Panc1 (cell line): ENCODE measurements around the gene FGF11.

Source experiments
- CTCF ChIP-seq: fragments of 450-650 bp; IDR thresholded peaks from 2 replicates; pipeline ENCODE4 v1.5.1; 2017; ENCODE audit warnings: mild to moderate bottlenecking
- POLR2AphosphoS5 ChIP-seq: IDR thresholded peaks from 2 replicates; pipeline ENCODE4 v1.6.1; 2012; ENCODE audit warnings: mild to moderate bottlenecking, low read depth, low read length, moderate library complexity
- REST ChIP-seq, 2 experiments: IDR thresholded peaks; 2 replicates each; pipeline ENCODE4 v1.6.1; 2011 to 2012; ENCODE audit warnings: low read depth in 2 of 2, control low read depth in 1 of 2, low read length in 1 of 2, mild to moderate bottlenecking in 1 of 2, moderate library complexity in 1 of 2; ENCODE audit not compliant: insufficient read depth in 1 of 2
- SIN3A ChIP-seq: IDR thresholded peaks from 2 replicates; pipeline ENCODE4 v1.6.1; 2012; ENCODE audit warnings: low read depth, mild to moderate bottlenecking, low read length, moderate library complexity, borderline replicate concordance; ENCODE audit not compliant: insufficient read depth

- no peak for TF ChIP-seq CTCF
- TF ChIP-seq POLR2AphosphoS5: peak; percentile 100
- TF ChIP-seq REST (IDR thresholded peaks at IDR 0.05; ENCODE audit: insufficient read depth in 1 of 2, low read depth in 2 of 2, low read length in 1 of 2): no peak; a peak in 1 of 4 replicates
- peak; percentile 86 for TF ChIP-seq SIN3A
These were observed 45.0 kb downstream of the FGF11 start, which contains the start of gene POLR2A for GRCh38 chr17:7484067-7484918.
